HG03432 (cell line): ENCODE data around the gene KDM2A.

Experiments
- ATAC-seq: cut with Tn5 transposase; IDR thresholded peaks from one replicate; pipeline ENCODE4 v1.9.1; 2021; ENCODE audit warnings: mild to moderate bottlenecking, moderate library complexity; ENCODE audit not compliant: unreplicated experiment

Gene KDM2A

GRCh38 chr11:67118801-67119584 lies at the start of gene KDM2A:
Gene KDM2A, plus strand, starts transcription at chr11:67119263. Its CDS starts 2,054 bp downstream, at chr11:67121317.
- ATAC-seq, result peak; percentile 61

GRCh38 chr11:67071420-67072284 lies 47.4 kb upstream of the KDM2A start:
- no peak for ATAC-seq

GRCh38 chr11:67072295-67072694 lies 46.8 kb upstream of the KDM2A start:
- no peak for ATAC-seq

GRCh38 chr11:67073908-67074307 lies 45.2 kb upstream of the KDM2A start:
- no peak for ATAC-seq

GRCh38 chr11:67076202-67076601 lies 42.9 kb upstream of the KDM2A start:
- no peak for ATAC-seq

- no peak for ATAC-seq
These were observed 39.9 kb upstream of the KDM2A start for GRCh38 chr11:67079065-67079705.

- ATAC-seq, result no peak
These were observed 36.8 kb upstream of the KDM2A start for GRCh38 chr11:67082071-67082791.

- ATAC-seq, result no peak
These were observed 35.2 kb upstream of the KDM2A start for GRCh38 chr11:67083786-67084366.

GRCh38 chr11:67085617-67086016 lies 33.4 kb upstream of the KDM2A start:
- no peak for ATAC-seq

GRCh38 chr11:67090717-67091116 lies 28.3 kb upstream of the KDM2A start:
- no peak for ATAC-seq

- no peak for ATAC-seq
These were observed 23.9 kb upstream of the KDM2A start for GRCh38 chr11:67095214-67095507.

GRCh38 chr11:67098799-67099429 lies 20.1 kb upstream of the KDM2A start:
- ATAC-seq, result no peak

GRCh38 chr11:67099831-67100324 lies 19.2 kb upstream of the KDM2A start:
- no peak for ATAC-seq

- no peak for ATAC-seq
These were observed 16.4 kb upstream of the KDM2A start for GRCh38 chr11:67102664-67103063.

GRCh38 chr11:67105964-67106363 lies 13.1 kb upstream of the KDM2A start:
- no peak for ATAC-seq

GRCh38 chr11:67111261-67111660 lies 7.8 kb upstream of the KDM2A start:
- no peak for ATAC-seq

- ATAC-seq, result no peak
These were observed 5.8 kb upstream of the KDM2A start for GRCh38 chr11:67113231-67113721.

GRCh38 chr11:67114275-67114896 lies 4.7 kb upstream of the KDM2A start:
- ATAC-seq, result no peak

- no peak for ATAC-seq
These were observed 2.3 kb upstream of the KDM2A start for GRCh38 chr11:67116758-67117105.

- no peak for ATAC-seq
These were observed 1.9 kb upstream of the KDM2A start for GRCh38 chr11:67117176-67117575.
